Sigmoid colon (tissue), 4 donors: ENCODE results near the gene DNAJC3.

Source experiments
- EP300 ChIP-seq, 4 donors: sonication (generic); formaldehyde crosslinking; IDR thresholded peaks; one replicate each; pipeline ENCODE4 v1.6.1; 2017; ENCODE audit warnings: antibody characterized with exemption in 4 of 4
- POLR2A ChIP-seq, 2 donors: fragments of 450-650 bp; IDR thresholded peaks; one replicate each; pipeline ENCODE4 v1.6.1; 2016; ENCODE audit warnings: antibody characterized with exemption in 2 of 2, mild to moderate bottlenecking in 2 of 2, moderate library complexity in 2 of 2
- POLR2AphosphoS5 ChIP-seq, 4 donors: sonication (generic); formaldehyde crosslinking; IDR thresholded peaks; one replicate each; pipeline ENCODE4 v1.6.1; 2017; ENCODE audit warnings: antibody characterized with exemption in 4 of 4
- TF ChIP-seq, protein P1 (sequence below), 4 experiments: fragments of 450-650 bp in 3 of 4; fragments of 200-600 bp in 1 of 4; IDR thresholded peaks; one replicate each; pipeline ENCODE4 v1.5.1; 2016 to 2019; ENCODE audit warnings: antibody characterized with exemption in 4 of 4, mild to moderate bottlenecking in 3 of 4, moderate library complexity in 2 of 4

DNA sequence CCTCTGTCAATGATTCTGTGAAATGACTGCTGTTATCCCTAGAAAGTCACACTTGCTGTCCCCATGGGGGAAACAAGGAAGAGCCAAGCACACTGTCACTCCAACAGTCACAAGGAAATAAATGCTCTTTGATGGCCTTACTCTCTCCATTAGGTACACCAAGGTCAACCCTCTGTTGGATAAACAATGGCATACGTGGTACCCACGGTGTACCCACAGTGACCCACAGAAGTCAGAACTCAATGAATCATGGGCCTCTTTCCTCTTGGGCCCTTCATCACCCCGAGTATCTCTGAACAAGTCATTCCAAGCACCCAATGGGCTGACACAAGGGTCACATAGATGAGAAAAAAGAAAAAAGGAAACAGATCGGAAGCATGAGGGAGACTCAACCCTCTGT lies 47.9 kb upstream of the DNAJC3 start:
- TF ChIP-seq, protein P1, sequence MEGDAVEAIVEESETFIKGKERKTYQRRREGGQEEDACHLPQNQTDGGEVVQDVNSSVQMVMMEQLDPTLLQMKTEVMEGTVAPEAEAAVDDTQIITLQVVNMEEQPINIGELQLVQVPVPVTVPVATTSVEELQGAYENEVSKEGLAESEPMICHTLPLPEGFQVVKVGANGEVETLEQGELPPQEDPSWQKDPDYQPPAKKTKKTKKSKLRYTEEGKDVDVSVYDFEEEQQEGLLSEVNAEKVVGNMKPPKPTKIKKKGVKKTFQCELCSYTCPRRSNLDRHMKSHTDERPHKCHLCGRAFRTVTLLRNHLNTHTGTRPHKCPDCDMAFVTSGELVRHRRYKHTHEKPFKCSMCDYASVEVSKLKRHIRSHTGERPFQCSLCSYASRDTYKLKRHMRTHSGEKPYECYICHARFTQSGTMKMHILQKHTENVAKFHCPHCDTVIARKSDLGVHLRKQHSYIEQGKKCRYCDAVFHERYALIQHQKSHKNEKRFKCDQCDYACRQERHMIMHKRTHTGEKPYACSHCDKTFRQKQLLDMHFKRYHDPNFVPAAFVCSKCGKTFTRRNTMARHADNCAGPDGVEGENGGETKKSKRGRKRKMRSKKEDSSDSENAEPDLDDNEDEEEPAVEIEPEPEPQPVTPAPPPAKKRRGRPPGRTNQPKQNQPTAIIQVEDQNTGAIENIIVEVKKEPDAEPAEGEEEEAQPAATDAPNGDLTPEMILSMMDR (IDR thresholded peaks at IDR 0.05): no peak
- no peak for TF ChIP-seq POLR2AphosphoS5 (IDR thresholded peaks at IDR 0.05)
- no peak for TF ChIP-seq EP300 (IDR thresholded peaks at IDR 0.05)
- no peak for TF ChIP-seq POLR2A (IDR thresholded peaks at IDR 0.05)
